ENCODE measurements around the gene KCTD11.

GRCh38 chr17:7317161-7317803 lies 34.7 kb upstream of the KCTD11 start:
- TF ChIP-seq CTCF (IDR thresholded peaks at IDR 0.05) (no peak), POLR2A (IDR thresholded peaks at IDR 0.05) (no peak)

Measured in thyroid gland (tissue), 4 donors.